Measurements from ENCODE around the gene PFN3.
"Not testable (repeated sequence)": the region's sequence is repeated elsewhere in the genome, so short reads cannot be mapped to it uniquely, and the experiment has no call there.

Gene PFN3

DNA sequence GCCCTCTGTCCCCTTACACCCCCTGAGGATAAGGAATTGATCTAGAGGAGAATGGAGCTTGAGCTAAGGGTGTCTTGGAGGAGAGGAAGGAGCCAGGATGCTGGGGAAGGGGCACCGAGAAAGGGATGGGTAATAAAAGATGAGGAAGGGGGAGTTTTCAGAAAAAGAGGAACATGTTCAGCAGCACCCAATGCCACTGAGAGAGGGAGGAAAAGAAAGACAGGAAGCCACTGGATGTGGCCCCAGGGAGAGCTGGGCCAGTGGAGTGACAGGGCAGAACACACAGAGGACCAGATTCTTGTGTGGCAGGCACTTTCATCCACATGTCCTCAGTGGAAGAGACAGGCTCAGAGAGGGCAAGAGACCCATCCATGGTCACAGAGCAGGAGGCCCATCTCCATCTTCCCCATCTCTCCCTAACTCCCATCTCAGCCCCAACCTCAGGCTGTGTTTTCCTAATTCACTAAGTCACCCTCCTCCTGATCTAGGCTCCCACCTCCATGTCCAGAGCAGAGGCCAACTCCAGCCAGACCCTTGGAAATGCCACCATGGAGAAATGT, 7.2 kb downstream of the PFN3 start:
- no peak for DNase-seq (ENCODE audit: low read depth)

DNA sequence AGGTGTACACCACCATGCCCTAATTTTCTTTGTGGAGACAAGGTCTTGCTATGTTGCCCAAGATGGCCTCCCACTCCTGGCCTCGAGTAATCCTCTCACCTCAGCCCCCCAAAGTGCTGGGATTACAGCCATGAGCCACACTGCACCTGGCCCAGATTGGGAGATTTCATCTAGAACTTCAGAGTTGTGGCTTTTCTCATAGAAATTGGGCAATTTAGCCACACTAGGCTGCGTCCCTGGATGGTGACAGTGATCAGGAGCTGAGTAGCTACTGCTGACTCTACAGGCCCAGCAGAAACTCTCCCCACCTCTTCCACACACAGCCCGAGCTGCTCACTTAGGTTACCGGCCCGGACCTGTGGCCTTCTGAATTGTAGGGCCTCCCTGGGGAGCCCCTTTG, 7.7 kb downstream of the PFN3 start:
- DNase-seq (ENCODE audit: low read depth) = no peak

DNA sequence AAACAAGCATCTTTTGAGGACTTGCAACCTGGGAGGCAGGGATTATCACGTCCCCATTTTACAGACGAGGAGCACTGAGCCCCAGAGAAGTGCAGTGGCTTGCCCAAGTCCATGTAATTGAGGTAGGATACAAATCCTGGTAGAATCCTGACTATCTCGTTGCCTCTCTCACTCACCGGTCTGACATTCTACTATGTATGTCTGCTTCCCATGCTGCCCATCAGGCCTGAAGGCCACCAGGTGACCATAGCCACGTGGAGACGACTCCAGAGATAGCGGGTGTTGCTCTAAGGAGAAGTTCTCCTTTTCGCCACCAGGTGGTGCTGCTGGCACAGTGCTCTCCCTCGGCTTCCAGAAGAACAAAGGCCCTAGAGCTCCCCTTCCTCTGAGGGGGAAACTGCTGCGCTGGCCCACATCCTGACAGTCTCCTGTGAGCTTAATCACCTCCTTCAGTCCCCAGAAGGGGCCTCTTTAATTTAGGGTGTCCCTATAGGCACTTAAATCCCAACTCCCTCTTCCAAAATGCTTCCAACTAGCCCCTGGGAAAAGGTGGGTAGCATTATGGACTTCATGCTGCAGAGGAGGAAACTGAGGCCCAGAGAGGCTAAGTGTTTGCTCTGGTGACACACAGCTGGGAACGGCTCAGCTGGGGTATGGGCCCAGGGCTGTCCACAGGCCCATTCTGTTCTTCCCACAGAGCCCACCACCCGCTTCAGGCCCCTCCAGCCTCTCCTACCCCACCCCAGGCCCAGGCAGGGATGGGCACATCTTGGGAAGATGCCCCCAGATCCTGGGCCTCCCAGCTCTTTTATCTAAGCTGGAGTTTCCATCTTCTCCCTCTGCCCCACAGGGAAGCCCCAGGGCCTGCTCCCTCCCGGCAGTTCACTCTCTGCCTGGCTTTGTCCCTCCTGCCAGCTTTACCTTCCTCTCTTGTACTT, 9.8 kb downstream of the PFN3 start:
- no peak for DNase-seq (ENCODE audit: low read depth)

DNA sequence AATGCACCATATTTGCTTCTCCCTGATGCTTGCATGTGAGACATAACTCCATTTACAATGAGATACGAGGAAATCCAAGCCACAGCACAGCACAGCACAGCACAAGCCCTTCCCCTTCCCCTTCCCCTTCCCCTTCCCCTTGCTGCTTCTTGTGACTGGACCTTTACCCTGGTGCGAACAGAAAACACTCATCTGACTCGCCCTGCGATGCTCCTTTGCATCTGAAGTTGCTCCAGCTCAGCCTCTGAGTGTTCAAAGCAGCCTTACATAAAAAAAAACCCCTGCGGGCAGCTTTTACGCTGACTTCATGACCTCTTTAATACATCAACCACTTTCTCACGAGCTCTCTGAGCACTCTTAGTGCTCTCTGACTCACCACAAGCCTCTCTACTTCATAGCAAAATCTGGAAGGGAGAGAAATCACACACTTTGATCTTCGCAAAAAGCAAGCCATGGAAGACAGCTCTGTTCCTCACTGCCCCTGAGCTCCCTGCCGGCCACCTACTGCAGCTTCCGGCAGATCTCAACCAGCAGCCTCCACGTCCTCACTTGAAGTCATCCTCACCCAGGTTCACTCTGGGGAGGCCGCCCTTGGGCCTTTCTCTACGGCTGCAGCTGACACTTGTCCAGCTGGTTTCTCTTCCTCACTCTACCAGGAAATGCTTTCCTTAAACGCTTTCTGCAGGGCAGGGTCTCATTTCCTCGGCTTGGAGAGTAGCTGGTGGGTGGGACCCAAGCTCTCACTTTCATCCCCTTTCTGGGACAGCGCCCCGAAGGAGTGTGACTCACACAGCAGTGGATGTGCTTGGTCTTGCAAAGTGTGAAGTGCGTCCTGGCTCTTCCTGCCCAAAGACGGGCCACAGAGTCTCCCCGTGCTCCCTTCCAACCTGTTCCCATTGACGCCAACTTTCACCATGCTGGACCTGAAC, 11.0 kb downstream of the PFN3 start:
- peak; percentile 71 for DNase-seq (ENCODE audit: low read depth)

DNA sequence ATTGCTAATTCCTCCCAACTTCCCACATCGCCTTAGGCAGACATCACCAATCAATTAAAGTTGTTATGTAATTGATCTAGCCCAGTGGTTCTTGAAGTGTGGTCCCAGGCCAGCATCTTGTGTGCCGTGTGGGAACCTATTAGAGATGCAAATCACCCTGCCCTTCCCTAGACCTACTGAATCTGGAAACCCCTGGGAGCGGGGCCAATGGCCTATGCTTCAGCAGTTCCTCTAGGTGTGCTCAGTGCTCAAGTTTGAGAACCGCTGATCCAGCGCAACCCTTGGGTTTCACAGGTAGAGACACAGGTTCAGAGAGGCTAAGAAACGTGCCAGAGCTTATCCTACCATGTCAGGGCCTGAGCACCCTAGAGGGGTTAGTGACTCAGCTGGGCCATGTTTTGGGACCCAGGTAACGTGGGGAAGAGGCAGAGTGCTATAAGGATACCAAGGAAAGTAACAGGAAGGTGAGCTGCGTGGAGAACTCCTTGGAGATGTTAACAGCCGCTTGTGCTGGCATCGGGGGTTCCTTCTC, 11.9 kb downstream of the PFN3 start:
- no peak for DNase-seq (ENCODE audit: low read depth)

DNA sequence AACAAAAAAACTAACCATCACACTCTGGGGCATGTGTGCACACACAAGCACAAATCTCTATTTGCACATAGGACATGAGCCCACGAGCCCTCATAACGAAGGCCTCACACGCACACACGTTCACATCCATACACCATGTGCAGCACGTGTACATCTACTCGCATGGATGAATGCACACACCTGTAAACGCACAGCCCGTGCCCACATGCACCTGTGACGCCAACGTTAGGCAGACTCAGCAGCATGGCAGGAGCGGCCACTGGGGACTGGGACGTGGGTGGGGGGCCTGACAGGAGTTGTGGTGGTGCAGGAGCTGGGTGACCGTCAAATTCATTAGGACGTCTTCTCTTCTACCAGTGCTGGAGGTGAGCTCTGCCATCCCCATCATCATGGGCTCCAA, 13.1 kb downstream of the PFN3 start:
- no peak for DNase-seq (ENCODE audit: low read depth)

DNA sequence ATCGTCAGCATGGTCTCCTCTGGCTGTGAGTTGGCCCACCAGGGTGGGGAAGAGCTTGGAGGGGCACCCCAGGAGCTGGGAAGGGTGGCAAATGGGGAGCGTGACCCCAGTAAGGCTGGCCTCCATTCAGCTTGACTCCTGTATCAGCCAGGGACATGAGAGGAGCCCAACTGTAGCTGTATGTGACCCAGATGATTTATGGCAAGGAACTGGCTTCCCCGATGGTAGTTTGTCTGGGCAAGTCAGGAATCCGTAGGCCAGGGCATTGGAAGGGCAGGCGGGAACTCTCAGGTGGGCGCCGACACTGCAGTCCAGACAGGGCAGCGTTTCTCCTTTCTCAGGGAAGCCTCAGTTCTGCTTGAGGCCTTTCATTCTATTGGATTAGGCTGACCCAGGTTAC, 13.9 kb downstream of the PFN3 start:
- no peak for DNase-seq (ENCODE audit: low read depth)

DNA sequence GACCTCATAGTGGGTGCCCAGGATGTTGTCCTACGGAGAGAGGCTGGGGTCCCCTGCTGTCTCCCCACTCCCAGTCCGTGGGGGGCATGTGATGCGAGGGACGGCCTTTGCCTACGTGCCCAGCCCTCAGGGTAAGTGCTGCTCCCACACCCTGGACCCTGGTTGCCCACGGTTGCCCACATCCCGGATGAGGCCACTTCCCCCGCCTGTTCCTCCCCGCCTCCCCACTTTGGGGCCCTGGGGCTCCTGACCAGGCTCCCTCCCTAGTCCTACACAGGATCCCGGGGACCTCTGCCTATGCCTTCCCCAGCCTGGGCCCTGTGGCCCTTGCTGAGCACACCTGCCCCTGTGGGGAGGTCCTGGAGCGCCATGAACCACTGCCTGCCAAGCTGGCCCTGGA, 14.7 kb downstream of the PFN3 start:
- DNase-seq (ENCODE audit: low read depth) = no peak

DNA sequence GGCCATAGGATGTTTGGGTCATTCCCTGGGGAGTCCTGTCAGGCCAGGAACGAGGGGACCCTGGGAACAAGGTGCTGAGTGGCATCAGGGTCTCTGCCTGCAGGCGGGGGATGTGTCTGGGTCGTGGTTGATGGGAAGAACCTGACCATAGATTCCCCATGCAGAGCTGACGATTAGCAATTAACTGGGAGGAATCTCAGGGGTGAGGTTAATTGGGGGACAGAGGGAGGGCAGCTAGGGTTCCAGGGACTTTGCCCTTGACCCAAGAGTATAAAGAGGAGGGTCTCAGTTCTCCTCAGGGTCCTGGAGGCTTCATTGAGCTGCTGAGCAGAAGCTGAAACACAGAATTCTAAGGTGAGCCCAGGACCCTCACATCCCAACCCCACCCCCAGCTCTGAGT, 16.3 kb downstream of the PFN3 start, which contains the start of gene SLC34A1:
Gene SLC34A1 (plus strand): TSS at position 301 of the 400 bp plus-strand sequence. CDS start 1,308 bp downstream, outside the sequence.
- no peak for DNase-seq (ENCODE audit: low read depth)

DNA sequence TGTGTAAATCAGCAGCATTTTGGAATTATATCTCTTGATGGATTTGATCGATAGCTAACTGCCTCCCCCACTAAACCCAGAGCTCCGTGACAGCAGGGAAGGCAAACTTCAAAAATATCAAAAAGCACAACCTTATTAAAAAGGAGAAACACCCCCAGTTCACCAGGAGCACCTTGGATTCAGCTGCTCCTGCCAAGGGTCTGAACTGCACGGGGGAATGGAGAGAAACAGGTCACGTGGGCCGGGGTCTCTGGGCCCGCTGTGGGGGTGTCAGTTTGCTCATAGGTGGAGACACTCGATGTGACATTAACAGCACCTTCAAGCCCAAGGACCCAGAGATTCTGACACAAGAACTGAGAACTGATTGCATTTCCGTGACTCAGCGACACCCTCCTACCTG, 17.3 kb downstream of the PFN3 start:
- no peak for DNase-seq (ENCODE audit: low read depth)

DNA sequence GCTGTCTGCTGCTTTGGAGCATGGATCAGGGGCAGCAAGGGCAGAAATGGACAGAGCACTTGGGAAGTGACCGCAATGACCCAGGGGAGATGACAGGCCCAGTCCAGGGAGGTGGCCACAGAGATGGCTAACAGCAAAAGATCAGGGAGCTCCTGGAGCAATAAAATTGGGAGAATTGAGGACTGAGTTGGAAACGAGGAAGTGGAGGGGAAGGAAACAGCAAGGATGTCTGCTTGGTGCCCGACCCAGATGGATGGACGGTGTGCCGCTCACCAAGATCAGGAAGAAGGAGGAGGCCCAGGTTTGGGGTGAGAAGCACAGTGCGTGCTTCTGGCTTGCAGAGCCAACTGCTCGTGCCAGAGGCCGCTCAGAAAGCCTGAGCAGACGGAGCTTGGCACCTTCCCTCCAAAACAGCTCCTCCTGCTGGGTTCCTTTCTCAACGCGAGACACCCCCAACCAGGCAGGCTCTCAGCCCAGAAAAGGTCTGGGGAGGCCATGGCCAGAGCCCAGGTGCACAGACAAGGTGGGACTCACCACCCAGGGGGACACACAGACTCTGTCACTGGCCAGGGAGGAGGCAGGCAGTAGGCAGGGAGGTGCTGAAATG, 17.9 kb downstream of the PFN3 start:
- no peak for DNase-seq (ENCODE audit: low read depth)

DNA sequence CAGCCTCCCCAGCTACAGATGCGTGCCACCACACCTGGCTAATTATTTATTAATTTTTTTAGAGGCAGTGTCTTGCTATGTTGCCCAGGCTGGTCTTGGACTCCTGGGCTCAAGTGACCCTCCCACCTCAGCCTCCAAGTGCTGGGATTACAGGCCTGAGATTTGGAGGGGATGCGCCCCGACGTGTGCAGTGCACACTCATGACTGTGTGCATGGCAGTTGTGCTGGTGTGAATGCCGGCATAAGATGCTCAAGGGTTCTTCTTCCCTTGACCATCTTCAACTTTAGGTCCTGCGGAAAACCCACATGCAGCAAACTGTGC, 19.7 kb downstream of the PFN3 start:
- DNase-seq (ENCODE audit: low read depth) = no peak

DNA sequence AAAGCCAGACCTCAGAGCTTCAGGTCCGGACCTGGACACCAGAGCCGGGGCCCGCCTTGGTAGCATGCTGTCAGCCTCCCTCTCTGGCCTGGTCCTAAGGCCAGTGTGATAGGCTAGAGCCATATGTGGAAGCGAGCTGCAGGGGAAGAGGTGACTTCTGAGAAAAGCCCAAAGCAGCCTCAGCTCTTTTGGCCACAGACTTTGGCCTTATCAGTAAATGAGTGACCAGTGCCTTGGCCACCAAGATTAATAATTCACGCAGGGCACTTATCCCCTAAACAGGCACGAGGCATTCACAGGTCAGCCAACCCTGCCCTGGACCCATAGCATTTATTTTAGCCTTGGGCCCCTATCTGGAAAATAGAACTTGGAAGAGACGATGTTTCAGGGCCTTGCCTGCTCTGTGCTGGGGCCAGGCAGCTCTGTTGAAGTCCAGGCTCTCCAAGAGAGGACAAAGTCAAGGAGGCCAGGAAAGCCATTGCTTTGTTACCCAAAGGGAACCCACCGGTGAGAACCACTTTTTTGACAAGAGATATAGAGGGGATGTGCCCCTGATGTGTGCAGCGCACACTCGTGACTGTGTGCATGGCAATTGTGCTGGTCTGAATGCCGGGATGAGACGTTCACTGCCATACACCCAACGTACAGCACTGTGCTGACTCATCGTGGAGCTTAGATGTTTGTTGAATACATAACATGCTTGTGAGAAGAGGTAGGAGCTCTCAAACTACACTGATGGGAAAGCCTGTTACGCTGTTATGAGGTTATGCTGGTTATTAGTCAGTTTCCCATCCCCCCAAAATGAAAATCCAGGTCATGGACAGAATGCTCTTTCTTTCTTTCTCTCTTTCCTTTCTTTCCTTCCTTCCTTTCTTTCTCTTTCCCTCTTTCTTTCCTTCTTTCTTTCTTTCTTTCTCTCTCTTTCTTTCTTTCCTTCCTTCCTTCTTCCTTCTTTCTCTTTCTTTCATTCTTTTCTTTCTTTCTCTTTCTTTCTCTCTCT, 21.3 kb downstream of the PFN3 start:
- peak; percentile 84 for DNase-seq (ENCODE audit: low read depth)

DNA sequence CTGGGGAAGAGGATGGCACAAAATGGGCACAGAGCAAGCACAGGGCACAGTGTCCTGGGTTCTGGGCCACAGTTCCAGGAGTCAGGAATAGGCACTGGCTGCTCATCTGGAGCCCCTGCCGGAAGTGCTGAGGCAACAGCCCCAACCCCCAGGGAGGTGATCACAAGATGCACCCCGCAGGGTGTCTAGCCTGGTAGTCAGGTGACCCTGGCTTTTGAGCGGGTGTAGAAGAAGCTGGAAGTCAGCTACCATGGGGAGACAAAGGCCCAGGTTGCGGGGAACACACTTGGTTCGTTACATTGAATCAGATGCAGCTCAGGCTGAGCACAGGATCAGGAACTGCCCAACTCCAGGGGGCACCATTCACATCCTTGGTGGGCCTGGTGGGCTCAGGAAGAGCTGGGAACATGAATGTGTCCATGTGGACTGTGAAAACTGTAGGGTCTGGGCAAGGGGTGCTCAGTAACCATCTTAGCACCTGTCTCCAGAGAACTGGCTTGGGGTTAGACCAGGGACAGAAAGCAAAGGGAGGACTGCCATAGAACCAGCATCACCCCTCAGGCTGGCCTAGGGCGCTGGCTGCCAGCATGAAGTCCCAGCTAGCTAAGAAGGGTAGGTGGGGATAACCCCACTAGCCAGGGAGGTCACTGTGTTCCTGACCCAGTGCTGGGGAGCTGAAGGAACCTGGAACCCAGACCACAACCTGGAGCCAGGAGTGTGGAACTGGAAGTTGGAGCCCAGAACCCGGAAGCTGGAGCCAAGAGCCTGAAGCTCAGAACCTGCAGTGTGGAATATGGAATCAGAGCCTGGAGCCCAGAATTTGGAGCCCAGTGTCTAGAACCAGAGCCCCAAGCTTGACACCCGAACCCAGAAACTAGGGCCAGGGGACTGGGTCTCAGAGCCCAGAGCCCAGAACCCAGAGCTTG, 22.3 kb downstream of the PFN3 start:
- no peak for DNase-seq (ENCODE audit: low read depth)

DNA sequence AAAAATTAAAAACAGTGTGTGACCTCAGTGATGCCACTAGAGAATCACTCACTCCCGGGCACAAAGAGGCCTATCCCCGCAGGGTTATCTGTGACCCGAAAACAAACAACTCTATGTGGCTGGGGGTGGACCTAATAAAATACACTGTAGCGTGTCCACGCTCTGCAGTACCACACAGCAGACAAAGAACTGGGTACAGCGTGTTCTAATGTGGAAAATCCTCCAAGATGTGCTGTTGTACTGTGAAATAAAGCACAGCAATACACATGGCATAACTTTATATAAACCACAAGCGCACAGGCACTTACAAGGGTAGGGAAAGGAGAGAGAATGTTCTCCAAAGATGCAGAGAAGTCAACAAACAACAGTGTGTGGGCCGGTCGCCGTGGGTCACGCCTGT, 24.4 kb downstream of the PFN3 start:
- no peak for DNase-seq (ENCODE audit: low read depth)

DNA sequence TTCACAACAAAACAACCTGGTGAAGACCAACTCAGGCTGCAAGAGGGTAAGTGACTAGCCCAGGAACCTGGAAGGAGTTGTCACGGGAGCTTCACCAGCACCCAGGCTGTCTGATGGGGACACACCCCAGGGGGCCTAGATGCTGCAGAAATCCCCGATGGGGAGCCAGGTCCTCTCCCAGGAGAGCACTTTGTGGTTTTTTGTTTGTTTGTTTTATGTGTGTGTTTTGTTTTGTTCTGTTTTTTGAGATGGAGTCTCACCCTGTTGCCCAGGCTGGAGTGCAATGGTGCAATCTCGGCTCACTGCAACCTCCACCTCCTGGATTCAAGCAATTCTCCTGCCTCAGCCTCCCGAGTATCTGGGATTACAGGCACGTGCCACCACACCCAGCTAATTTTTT, 24.9 kb downstream of the PFN3 start:
- DNase-seq (ENCODE audit: low read depth) = not testable (repeated sequence)

DNA sequence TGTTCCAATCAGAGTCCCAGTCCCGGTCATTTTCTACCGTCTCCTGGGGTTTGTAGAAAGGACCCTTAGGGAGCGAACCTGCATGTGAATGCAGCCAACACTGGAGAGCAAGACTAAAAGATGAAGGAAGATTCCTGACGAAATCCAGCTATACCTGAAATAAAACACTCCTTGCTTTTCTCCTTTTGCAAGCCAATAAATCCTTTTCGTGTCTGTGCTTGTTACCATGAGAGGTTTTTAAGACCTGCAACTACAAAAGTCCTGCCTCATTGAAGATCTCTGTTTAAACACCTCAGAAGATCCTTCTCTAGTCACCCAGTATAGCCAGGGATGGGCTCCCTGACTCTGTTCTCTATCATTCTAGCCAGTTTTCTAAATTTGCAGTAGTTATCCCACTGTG, 26.2 kb downstream of the PFN3 start:
- no peak for DNase-seq (ENCODE audit: low read depth)

DNA sequence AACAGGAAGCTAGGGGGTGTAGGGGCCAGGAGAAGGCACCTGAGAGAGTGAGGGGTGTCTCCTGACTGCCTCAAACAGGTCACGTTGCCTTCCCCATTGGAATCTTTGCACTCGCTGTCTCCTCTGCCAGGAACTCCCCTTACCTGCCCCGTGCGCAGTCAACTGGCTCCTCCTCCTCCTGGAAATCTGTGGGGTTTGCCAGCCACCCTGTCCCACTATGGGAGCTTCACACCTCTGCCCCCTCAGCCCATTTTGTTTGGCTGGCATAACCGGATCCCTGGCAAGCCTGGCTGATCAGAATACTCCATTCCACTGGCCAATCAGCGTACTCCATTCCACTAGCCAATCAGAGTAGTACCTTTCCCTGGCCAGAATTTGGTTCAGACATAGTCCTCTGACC, 26.7 kb downstream of the PFN3 start:
- DNase-seq (ENCODE audit: low read depth) = no peak

DNA sequence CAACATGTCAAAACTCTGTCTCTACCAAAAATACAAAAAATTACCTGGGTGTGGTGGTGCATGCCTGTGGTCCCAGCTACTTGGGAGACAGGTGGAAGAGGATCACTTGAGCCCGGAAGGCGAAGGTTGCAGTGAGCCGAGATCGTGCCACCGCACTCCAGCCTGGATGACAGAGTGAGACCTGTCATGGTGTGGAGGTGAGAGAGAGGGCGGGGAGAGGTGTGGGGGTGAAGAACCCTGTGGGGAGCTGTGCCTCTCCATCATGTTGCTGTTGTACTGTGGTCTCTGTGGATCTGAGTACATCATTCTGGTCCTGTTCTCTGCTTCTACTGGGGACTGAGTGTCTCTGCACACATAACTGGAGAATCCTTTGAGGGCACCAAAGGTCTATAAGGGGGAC, 27.6 kb downstream of the PFN3 start:
- DNase-seq (ENCODE audit: low read depth) = no peak
